ENCODE results near the gene GPD1. TPM values are rescaled to one million over a fixed set of nuclear protein-coding genes. Genes with fewer than 3 reads are reported as not detected.

The GPD1 gene
- total and polyA plus RNA-seq, 9 of the 15 experiments (the other 6 are each of a cell fraction or from before 2014, with no cell fraction given) = 0.13 to 1.00 (median 0.55) TPM

DNA sequence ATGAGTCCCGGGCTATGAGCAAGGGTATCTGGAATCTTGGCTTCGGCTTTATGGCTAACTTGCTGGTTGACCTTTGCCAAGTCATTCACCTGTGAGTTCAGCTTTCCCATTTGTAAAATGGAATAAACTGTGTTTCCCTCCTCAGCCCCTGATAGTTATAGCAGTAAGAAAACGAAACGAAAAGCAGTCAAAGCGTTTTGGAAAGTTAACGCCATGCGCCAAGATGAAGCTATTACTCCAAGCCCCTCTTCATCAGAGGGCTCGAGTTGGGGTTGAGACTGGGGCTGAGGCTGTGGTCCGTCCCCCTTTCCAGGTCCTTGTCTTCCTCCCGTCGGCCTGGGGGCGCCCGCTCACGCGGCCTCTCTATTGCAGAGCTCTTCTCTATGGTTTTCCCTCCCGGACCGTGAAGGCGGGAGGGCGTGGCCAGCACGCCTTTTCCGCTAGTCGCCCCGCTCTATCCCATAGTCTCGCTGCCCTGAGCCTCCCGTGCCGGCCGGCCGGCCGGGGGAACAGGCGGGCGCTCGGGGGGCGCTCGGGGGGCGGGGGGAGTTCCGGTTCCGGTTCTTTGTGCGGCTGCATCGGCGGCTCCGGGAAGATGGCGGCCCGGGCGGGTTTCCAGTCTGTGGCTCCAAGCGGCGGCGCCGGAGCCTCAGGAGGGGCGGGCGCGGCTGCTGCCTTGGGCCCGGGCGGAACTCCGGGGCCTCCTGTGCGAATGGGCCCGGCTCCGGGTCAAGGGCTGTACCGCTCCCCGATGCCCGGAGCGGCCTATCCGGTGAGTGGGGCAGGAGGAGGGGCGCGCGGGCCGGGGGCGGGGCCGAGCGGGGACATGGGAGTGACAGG, 18.8 kb upstream of the GPD1 start, which contains the start of gene SMARCD1 (continued):
- TF ChIP-seq, protein P1, sequence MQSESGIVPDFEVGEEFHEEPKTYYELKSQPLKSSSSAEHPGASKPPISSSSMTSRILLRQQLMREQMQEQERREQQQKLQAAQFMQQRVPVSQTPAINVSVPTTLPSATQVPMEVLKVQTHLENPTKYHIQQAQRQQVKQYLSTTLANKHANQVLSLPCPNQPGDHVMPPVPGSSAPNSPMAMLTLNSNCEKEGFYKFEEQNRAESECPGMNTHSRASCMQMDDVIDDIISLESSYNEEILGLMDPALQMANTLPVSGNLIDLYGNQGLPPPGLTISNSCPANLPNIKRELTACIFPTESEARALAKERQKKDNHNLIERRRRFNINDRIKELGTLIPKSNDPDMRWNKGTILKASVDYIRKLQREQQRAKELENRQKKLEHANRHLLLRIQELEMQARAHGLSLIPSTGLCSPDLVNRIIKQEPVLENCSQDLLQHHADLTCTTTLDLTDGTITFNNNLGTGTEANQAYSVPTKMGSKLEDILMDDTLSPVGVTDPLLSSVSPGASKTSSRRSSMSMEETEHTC (IDR thresholded peaks at IDR 0.05) = no peak
- TF ChIP-seq PTBP1 (IDR thresholded peaks at IDR 0.05; ENCODE audit: low read depth, low read length) (no peak), PHF20 (IDR thresholded peaks at IDR 0.05; ENCODE audit: partially characterized antibody) (peak; percentile 63), HOXB6 (CRISPR knock-in tag; IDR thresholded peaks at IDR 0.05; ENCODE audit: borderline replicate concordance) (no peak), ZC3H4 (CRISPR knock-in tag; IDR thresholded peaks at IDR 0.05; ENCODE audit: borderline replicate concordance) (no peak), SMARCB1 (IDR thresholded peaks at IDR 0.05; ENCODE audit: insufficient read length, low read depth) (no peak), CHD4 (IDR thresholded peaks at IDR 0.05; ENCODE audit: insufficient read depth, insufficient replicate concordance, low read depth, low read length, poor library complexity, severe bottlenecking) (no peak), BRCA1 (IDR thresholded peaks at IDR 0.05) (no peak), BRCA1 (CRISPR knock-in tag; IDR thresholded peaks at IDR 0.05) (no peak), RBM22 (IDR thresholded peaks at IDR 0.05; ENCODE audit: low read depth, low read length, poor library complexity, severe bottlenecking) (no peak), POLR2AphosphoS5 (IDR thresholded peaks at IDR 0.05; ENCODE audit: control insufficient read depth, insufficient read depth, low read depth, low read length) (peak; percentile 41; the same call in 1 of the 2 replicates), ZNF586 (CRISPR knock-in tag; conservative IDR thresholded peaks at IDR 0.05) (no peak), SAFB (IDR thresholded peaks at IDR 0.05; ENCODE audit: borderline replicate concordance, low read depth, low read length) (no peak), ESRRA (IDR thresholded peaks at IDR 0.05; ENCODE audit: borderline replicate concordance, low read depth) (peak; percentile 48; the same call in 1 of the 2 replicates), ZC3H8 (IDR thresholded peaks at IDR 0.05) (no peak), ERF (CRISPR knock-in tag; IDR thresholded peaks at IDR 0.05) (no peak), TRIM28 (IDR thresholded peaks at IDR 0.05) (0 out of 2 replicates have a peak, but pooled peaks have one; percentile 35)
- TF ChIP-seq, protein P2, sequence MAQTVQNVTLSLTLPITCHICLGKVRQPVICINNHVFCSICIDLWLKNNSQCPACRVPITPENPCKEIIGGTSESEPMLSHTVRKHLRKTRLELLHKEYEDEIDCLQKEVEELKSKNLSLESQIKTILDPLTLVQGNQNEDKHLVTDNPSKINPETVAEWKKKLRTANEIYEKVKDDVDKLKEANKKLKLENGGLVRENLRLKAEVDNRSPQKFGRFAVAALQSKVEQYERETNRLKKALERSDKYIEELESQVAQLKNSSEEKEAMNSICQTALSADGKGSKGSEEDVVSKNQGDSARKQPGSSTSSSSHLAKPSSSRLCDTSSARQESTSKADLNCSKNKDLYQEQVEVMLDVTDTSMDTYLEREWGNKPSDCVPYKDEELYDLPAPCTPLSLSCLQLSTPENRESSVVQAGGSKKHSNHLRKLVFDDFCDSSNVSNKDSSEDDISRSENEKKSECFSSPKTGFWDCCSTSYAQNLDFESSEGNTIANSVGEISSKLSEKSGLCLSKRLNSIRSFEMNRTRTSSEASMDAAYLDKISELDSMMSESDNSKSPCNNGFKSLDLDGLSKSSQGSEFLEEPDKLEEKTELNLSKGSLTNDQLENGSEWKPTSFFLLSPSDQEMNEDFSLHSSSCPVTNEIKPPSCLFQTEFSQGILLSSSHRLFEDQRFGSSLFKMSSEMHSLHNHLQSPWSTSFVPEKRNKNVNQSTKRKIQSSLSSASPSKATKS (CRISPR knock-in tag; IDR thresholded peaks at IDR 0.05) = no peak
- TF ChIP-seq, protein P3, sequence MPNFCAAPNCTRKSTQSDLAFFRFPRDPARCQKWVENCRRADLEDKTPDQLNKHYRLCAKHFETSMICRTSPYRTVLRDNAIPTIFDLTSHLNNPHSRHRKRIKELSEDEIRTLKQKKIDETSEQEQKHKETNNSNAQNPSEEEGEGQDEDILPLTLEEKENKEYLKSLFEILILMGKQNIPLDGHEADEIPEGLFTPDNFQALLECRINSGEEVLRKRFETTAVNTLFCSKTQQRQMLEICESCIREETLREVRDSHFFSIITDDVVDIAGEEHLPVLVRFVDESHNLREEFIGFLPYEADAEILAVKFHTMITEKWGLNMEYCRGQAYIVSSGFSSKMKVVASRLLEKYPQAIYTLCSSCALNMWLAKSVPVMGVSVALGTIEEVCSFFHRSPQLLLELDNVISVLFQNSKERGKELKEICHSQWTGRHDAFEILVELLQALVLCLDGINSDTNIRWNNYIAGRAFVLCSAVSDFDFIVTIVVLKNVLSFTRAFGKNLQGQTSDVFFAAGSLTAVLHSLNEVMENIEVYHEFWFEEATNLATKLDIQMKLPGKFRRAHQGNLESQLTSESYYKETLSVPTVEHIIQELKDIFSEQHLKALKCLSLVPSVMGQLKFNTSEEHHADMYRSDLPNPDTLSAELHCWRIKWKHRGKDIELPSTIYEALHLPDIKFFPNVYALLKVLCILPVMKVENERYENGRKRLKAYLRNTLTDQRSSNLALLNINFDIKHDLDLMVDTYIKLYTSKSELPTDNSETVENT (CRISPR knock-in tag; IDR thresholded peaks at IDR 0.05) = peak; percentile 98
- TF ChIP-seq, protein P4, sequence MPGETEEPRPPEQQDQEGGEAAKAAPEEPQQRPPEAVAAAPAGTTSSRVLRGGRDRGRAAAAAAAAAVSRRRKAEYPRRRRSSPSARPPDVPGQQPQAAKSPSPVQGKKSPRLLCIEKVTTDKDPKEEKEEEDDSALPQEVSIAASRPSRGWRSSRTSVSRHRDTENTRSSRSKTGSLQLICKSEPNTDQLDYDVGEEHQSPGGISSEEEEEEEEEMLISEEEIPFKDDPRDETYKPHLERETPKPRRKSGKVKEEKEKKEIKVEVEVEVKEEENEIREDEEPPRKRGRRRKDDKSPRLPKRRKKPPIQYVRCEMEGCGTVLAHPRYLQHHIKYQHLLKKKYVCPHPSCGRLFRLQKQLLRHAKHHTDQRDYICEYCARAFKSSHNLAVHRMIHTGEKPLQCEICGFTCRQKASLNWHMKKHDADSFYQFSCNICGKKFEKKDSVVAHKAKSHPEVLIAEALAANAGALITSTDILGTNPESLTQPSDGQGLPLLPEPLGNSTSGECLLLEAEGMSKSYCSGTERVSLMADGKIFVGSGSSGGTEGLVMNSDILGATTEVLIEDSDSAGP (CRISPR knock-in tag; IDR thresholded peaks at IDR 0.05) = no peak
